ACC112 (cell line): ENCODE results near the gene EDDM3A.
"Not testable (repeated sequence)": the region's sequence is repeated elsewhere in the genome, so short reads cannot be mapped to it uniquely, and the experiment has no call there.

Experiments
- H2AFZ ChIP-seq: fragments of 200-600 bp; sonication (generic); one replicate; pipeline ENCODE4 v1.6.0; 2017; ENCODE audit warnings: antibody characterized with exemption, low read length; ENCODE audit not compliant: unreplicated experiment
- H3K27ac ChIP-seq: fragments of 200-600 bp; sonication (generic); 2 replicates; pipeline ENCODE4 v1.5.1; 2014; ENCODE audit warnings: low read depth, mild to moderate bottlenecking, antibody characterized with exemption, low read length, moderate library complexity
- H3K27me3 ChIP-seq: fragments of 200-600 bp; sonication (generic); 2 replicates; pipeline ENCODE4 v1.6.1; 2014; ENCODE audit warnings: mild to moderate bottlenecking, antibody characterized with exemption, low read length, moderate library complexity, mixed read lengths; ENCODE audit not compliant: insufficient read depth
- H3K36me3 ChIP-seq: fragments of 200-600 bp; sonication (generic); 2 replicates; pipeline ENCODE4 v1.6.1; 2016; ENCODE audit warnings: mild to moderate bottlenecking, antibody characterized with exemption, low read length, moderate library complexity, mixed read lengths; ENCODE audit not compliant: insufficient read depth
- H3K4me1 ChIP-seq: fragments of 200-600 bp; sonication (generic); one replicate; pipeline ENCODE4 v1.6.1; 2016; ENCODE audit warnings: low read length, mixed read lengths; ENCODE audit not compliant: insufficient read depth, unreplicated experiment, control insufficient read depth
- H3K4me3 ChIP-seq: fragments of 200-600 bp; sonication (generic); 2 replicates; pipeline ENCODE4 v1.5.1; 2014; ENCODE audit warnings: mild to moderate bottlenecking, low read depth, low read length
- H3K79me2 ChIP-seq: fragments of 200-600 bp; sonication (generic); one replicate; pipeline ENCODE4 v1.6.0; 2016; ENCODE audit warnings: low read length; ENCODE audit not compliant: control insufficient read depth, unreplicated experiment, insufficient read depth

Gene EDDM3A

GRCh38 chr14:20755037-20755436, 9.3 kb downstream of the EDDM3A start:
- Histone ChIP-seq H3K27ac (no peak overlapping the region), H3K79me2 (no peaks in the 10 kb centered on the region), H3K36me3 (no peaks in the 10 kb centered on the region), H3K4me3 (no peak overlapping the region), H3K27me3 (peaks cover 23% of the 10 kb centered on the region; the same call in 1 of the 2 replicates), H3K4me1 (no peaks in the 10 kb centered on the region), H2AFZ (no peak overlapping the region)

- no peaks in the 10 kb centered on the region for H3K79me2 ChIP-seq
- H3K27ac ChIP-seq = no peak overlapping the region
- H3K27me3 ChIP-seq = peaks cover 23% of the 10 kb centered on the region; the same call in 1 of the 2 replicates
- no peaks in the 10 kb centered on the region for H3K36me3 ChIP-seq
- H3K4me1 ChIP-seq = no peaks in the 10 kb centered on the region
- no peak overlapping the region for H2AFZ ChIP-seq
- H3K4me3 ChIP-seq = no peak overlapping the region
These were observed 12.3 kb downstream of the EDDM3A start for GRCh38 chr14:20757965-20758364.

GRCh38 chr14:20759465-20759864, 13.8 kb downstream of the EDDM3A start:
- H3K79me2 ChIP-seq, H3K27ac ChIP-seq, H3K4me3 ChIP-seq, H2AFZ ChIP-seq, H3K4me1 ChIP-seq, H3K36me3 ChIP-seq: not testable (repeated sequence)
- H3K27me3 ChIP-seq = peaks cover 29% of the 10 kb centered on the region; the same call in 1 of the 2 replicates

- H3K36me3 ChIP-seq = no peaks in the 10 kb centered on the region
- H3K27me3 ChIP-seq = peaks cover 29% of the 10 kb centered on the region
- no peaks in the 10 kb centered on the region for H3K79me2 ChIP-seq
- H3K27ac ChIP-seq = no peak overlapping the region
- H3K4me3 ChIP-seq = no peak overlapping the region
- no peaks in the 10 kb centered on the region for H3K4me1 ChIP-seq
- H2AFZ ChIP-seq = no peak overlapping the region
These were observed 15.3 kb downstream of the EDDM3A start for GRCh38 chr14:20760950-20761349.

GRCh38 chr14:20768593-20768892, 22.9 kb downstream of the EDDM3A start:
- Histone ChIP-seq H3K4me3 (no peak overlapping the region), H3K27ac (no peak overlapping the region), H3K27me3 (peaks cover 60% of the 10 kb centered on the region), H2AFZ (no peak overlapping the region), H3K36me3 (no peaks in the 10 kb centered on the region), H3K4me1 (no peaks in the 10 kb centered on the region), H3K79me2 (no peaks in the 10 kb centered on the region)

GRCh38 chr14:20769421-20769820, 23.7 kb downstream of the EDDM3A start:
- H3K4me3 ChIP-seq = no peak overlapping the region
- no peak overlapping the region for H2AFZ ChIP-seq
- no peaks in the 10 kb centered on the region for H3K4me1 ChIP-seq
- H3K27me3 ChIP-seq = peaks cover 57% of the 10 kb centered on the region
- no peaks in the 10 kb centered on the region for H3K36me3 ChIP-seq
- H3K27ac ChIP-seq = no peak overlapping the region
- H3K79me2 ChIP-seq = no peaks in the 10 kb centered on the region

- no peaks in the 10 kb centered on the region for H3K36me3 ChIP-seq
- H3K27ac ChIP-seq = no peak overlapping the region
- H3K27me3 ChIP-seq = peaks cover 77% of the 10 kb centered on the region
- no peaks in the 10 kb centered on the region for H3K4me1 ChIP-seq
- H3K4me3 ChIP-seq = no peak overlapping the region
- no peak overlapping the region for H2AFZ ChIP-seq
- no peaks in the 10 kb centered on the region for H3K79me2 ChIP-seq
These were observed 27.0 kb downstream of the EDDM3A start for GRCh38 chr14:20772650-20773049.

GRCh38 chr14:20774258-20774824, 28.7 kb downstream of the EDDM3A start:
- Histone ChIP-seq H3K27me3 (peaks cover 75% of the 10 kb centered on the region), H3K79me2 (no peaks in the 10 kb centered on the region), H3K4me3 (no peak overlapping the region), H3K36me3 (no peaks in the 10 kb centered on the region), H3K4me1 (no peaks in the 10 kb centered on the region), H2AFZ (no peak overlapping the region), H3K27ac (no peak overlapping the region)

GRCh38 chr14:20775043-20775442, 29.4 kb downstream of the EDDM3A start:
- Histone ChIP-seq H3K4me3 (no peak overlapping the region), H3K36me3 (no peaks in the 10 kb centered on the region), H2AFZ (no peak overlapping the region), H3K27me3 (peaks cover 77% of the 10 kb centered on the region), H3K79me2 (no peaks in the 10 kb centered on the region), H3K4me1 (no peaks in the 10 kb centered on the region), H3K27ac (no peak overlapping the region)

- Histone ChIP-seq H3K36me3 (no peaks in the 10 kb centered on the region), H3K27me3 (peaks cover 73% of the 10 kb centered on the region), H3K4me1 (no peaks in the 10 kb centered on the region), H3K4me3 (no peak overlapping the region), H3K79me2 (no peaks in the 10 kb centered on the region), H2AFZ (no peak overlapping the region), H3K27ac (no peak overlapping the region)
These were observed 30.2 kb downstream of the EDDM3A start for GRCh38 chr14:20775901-20776300.

GRCh38 chr14:20781803-20782202, 36.1 kb downstream of the EDDM3A start:
- no peak overlapping the region for H2AFZ ChIP-seq
- no peak overlapping the region for H3K4me3 ChIP-seq
- H3K36me3 ChIP-seq = no peaks in the 10 kb centered on the region
- peaks cover 58% of the 10 kb centered on the region for H3K27me3 ChIP-seq
- H3K4me1 ChIP-seq = no peaks in the 10 kb centered on the region
- no peak overlapping the region for H3K27ac ChIP-seq
- no peaks in the 10 kb centered on the region for H3K79me2 ChIP-seq
